Adrenal gland (tissue), 5 donors: Measurements from ENCODE around the gene NIFK.

Experiments
- CTCF ChIP-seq, 6 experiments: fragments of 450-650 bp in 4 of 6; fragments of 200-600 bp in 2 of 6; sonication (generic) in 1 of 6; IDR thresholded peaks; 1 replicate in 5 of 6; 2 replicates in 1 of 6; pipeline versions ENCODE4 v1.5.1 to v1.8.0; 2016 to 2021; ENCODE audit warnings: antibody characterized with exemption in 6 of 6, mild to moderate bottlenecking in 2 of 6, moderate library complexity in 1 of 6
- POLR2A ChIP-seq, 2 donors: fragments of 450-650 bp; IDR thresholded peaks; one replicate each; pipeline ENCODE4 v1.6.1; 2017; ENCODE audit warnings: antibody characterized with exemption in 2 of 2, mild to moderate bottlenecking in 2 of 2, moderate library complexity in 1 of 2
- donor health status: DM: no; HTN: no; CAD: no.

- no peak for TF ChIP-seq CTCF (IDR thresholded peaks at IDR 0.05)
- TF ChIP-seq POLR2A (IDR thresholded peaks at IDR 0.05): no peak
Observed at GRCh38 chr2:121686902-121687301, 49.8 kb downstream of the NIFK start.
